HG03064 (cell line): ENCODE data around the gene DNAI4.
"Not testable (repeated sequence)": the region's sequence is repeated elsewhere in the genome, so short reads cannot be mapped to it uniquely, and the experiment has no call there.

Source experiments
- ATAC-seq: cut with Tn5 transposase; IDR thresholded peaks from one replicate; pipeline ENCODE4 v1.9.1; 2021; ENCODE audit warnings: low read depth; ENCODE audit not compliant: unreplicated experiment

The DNAI4 gene

GRCh38 chr1:66834926-66835325 is 89.7 kb downstream of the DNAI4 start:
- no peak for ATAC-seq

GRCh38 chr1:66833112-66833511 is 91.5 kb downstream of the DNAI4 start:
- ATAC-seq, result no peak

GRCh38 chr1:66831529-66832239 is 93.0 kb downstream of the DNAI4 start:
- ATAC-seq, result no peak

GRCh38 chr1:66824771-66825170 is 99.9 kb downstream of the DNAI4 start:
- ATAC-seq, result no peak

- ATAC-seq, result no peak
These were observed 114.8 kb downstream of the DNAI4 start for GRCh38 chr1:66809736-66810326.

- ATAC-seq, result no peak
These were observed 115.4 kb downstream of the DNAI4 start for GRCh38 chr1:66809245-66809644.

- not testable (repeated sequence) for ATAC-seq
These were observed 128.8 kb downstream of the DNAI4 start for GRCh38 chr1:66795839-66796238.

GRCh38 chr1:66791621-66792610 is 132.7 kb downstream of the DNAI4 start:
- no peak for ATAC-seq

- no peak for ATAC-seq
These were observed 136.3 kb downstream of the DNAI4 start for GRCh38 chr1:66788231-66788939.

GRCh38 chr1:66787641-66788040 is 137.0 kb downstream of the DNAI4 start:
- ATAC-seq, result no peak

- ATAC-seq, result not testable (repeated sequence)
These were observed 138.9 kb downstream of the DNAI4 start for GRCh38 chr1:66785800-66786199.

- no peak for ATAC-seq
These were observed 145.1 kb downstream of the DNAI4 start for GRCh38 chr1:66779475-66780078.

GRCh38 chr1:66778969-66779368 is 145.7 kb downstream of the DNAI4 start:
- ATAC-seq, result no peak

- no peak for ATAC-seq
These were observed 146.4 kb downstream of the DNAI4 start for GRCh38 chr1:66778266-66778665.

- ATAC-seq, result no peak
These were observed 146.8 kb downstream of the DNAI4 start for GRCh38 chr1:66777831-66778230.

GRCh38 chr1:66775646-66776045 is 149.0 kb downstream of the DNAI4 start:
- no peak for ATAC-seq

- no peak for ATAC-seq
These were observed 150.2 kb downstream of the DNAI4 start for GRCh38 chr1:66774438-66774837.

- ATAC-seq, result no peak
These were observed 151.4 kb downstream of the DNAI4 start for GRCh38 chr1:66773227-66773626.

GRCh38 chr1:66770694-66771093 is 154.0 kb downstream of the DNAI4 start:
- ATAC-seq, result no peak

GRCh38 chr1:66770240-66770639 is 154.4 kb downstream of the DNAI4 start:
- ATAC-seq, result no peak
